Lung (tissue), 12 donors: ENCODE data around the gene PAK1. TPM values are rescaled to one million over a fixed set of nuclear protein-coding genes. Genes with fewer than 3 reads are reported as not detected.
"Not testable (repeated sequence)": the region's sequence is repeated elsewhere in the genome, so short reads cannot be mapped to it uniquely, and the experiment has no call there.

ENCODE experiments used
- ATAC-seq: fragments of 200-7000 bp; cut with Tn5 transposase; one replicate; pipeline ENCODE4 v1.9.1; 2020; ENCODE audit warnings: moderate number of reproducible peaks; ENCODE audit not compliant: insufficient read depth, low FRiP score
- DNase-seq, 3 donors: peaks; one replicate each; pipeline ENCODE4 v3.0.0-alpha.2; 2013 to 2017
- H3K27ac ChIP-seq, 2 donors: one replicate each; pipeline ENCODE4 v1.5.1; 2013; ENCODE audit warnings: mild to moderate bottlenecking in 2 of 2, moderate library complexity in 2 of 2, control low read depth in 1 of 2, inconsistent platforms in 1 of 2, low read depth in 1 of 2, low read length in 1 of 2
- H3K27me3 ChIP-seq, 3 donors: one replicate each; pipeline ENCODE4 v1.5.1; 2013; ENCODE audit warnings: low read length in 2 of 3; ENCODE audit not compliant: control insufficient read depth in 3 of 3, insufficient read depth in 3 of 3
- H3K36me3 ChIP-seq, 4 donors: one replicate each; pipeline ENCODE4 v1.5.1; 2013; ENCODE audit warnings: low read length in 4 of 4, mild to moderate bottlenecking in 1 of 4, moderate library complexity in 1 of 4; ENCODE audit not compliant: control insufficient read depth in 4 of 4, insufficient read depth in 4 of 4
- H3K4me1 ChIP-seq, 5 donors: one replicate each; pipeline ENCODE4 v1.5.1; 2013; ENCODE audit warnings: low read length in 5 of 5, mild to moderate bottlenecking in 2 of 5, moderate library complexity in 1 of 5; ENCODE audit not compliant: control insufficient read depth in 5 of 5, insufficient read depth in 5 of 5
- H3K4me3 ChIP-seq: one replicate; pipeline ENCODE4 v1.5.1; 2013; ENCODE audit warnings: mild to moderate bottlenecking, control low read depth, moderate library complexity
- H3K9ac ChIP-seq, 2 donors: one replicate each; pipeline ENCODE4 v1.5.1; 2013; ENCODE audit warnings: low read length in 2 of 2, control low read depth in 1 of 2; ENCODE audit not compliant: insufficient read depth in 1 of 2
- H3K9me3 ChIP-seq, 4 donors: one replicate each; pipeline ENCODE4 v1.5.1; 2013; ENCODE audit warnings: low read length in 3 of 4, mild to moderate bottlenecking in 1 of 4, moderate library complexity in 1 of 4; ENCODE audit not compliant: control insufficient read depth in 4 of 4, insufficient read depth in 3 of 4
- CTCF ChIP-seq: IDR thresholded peaks from 2 replicates; pipeline ENCODE4 v1.5.1; 2012; ENCODE audit warnings: mild to moderate bottlenecking; ENCODE audit errors: control extremely low read depth, extremely low read depth
- WGBS, 2 donors: extraction: QIAGEN DNeasy Blood & Tissue Kit; methylation state at CpG; one replicate each; pipeline ENCODE4 v1.1.7; 2013; 5-methylcytosine and 5-hydroxymethylcytosine counted together
- polyA plus RNA-seq, 2 donors: library from polyadenylated mRNA; stranded (reverse); fragments of 200-250 nt; gene quantifications; one replicate each; pipeline ENCODE4 v1.2.1, GENCODE V29; 2013
- total RNA-seq, 2 donors: library from RNA; depleted of rRNA in 1 of 2; stranded (reverse); fragments of >200 nt in 1 of 2; gene quantifications; one replicate each; pipeline ENCODE4 v1.2.1, GENCODE V29; 2014 to 2021
- donor health status: control.
- donor health status: control.
- donor health status: Bipolar disorder and iron deficiency.
- donor health status: healthy.
- donor health status: DM: yes; HTN: yes; CAD: no.

PAK1 gene
- total and polyA plus RNA-seq, 4 donors, result 8.4 to 70.6 (median 29.8) TPM

GRCh38 chr11:77301510-77301909 is 172.4 kb downstream of the PAK1 start, which contains the start of gene GDPD4:
Gene GDPD4, minus strand, starts transcription at chr11:77301686. Its CDS starts 16,549 bp downstream, at chr11:77285137.
- no peak within 1 kb of the TSS for H3K27ac ChIP-seq

DNA sequence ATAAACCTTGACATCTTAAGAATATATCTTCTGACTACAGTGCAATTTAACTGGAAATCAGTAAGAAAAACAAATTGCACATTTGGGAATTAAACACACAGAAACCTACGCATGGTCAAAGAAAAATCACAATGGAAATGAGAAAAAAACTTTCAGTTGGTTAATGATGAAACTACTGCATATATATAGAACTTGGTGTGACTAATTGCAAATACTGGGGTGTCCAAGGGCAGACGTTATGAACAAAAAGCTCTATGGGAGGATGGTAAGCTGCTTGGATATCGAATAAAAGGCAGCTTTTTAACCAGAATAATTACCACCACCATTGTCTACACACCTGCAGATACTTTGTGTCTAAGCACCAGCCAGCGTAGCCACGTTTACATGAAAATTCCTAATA is 173.2 kb downstream of the PAK1 start:
- DNase-seq (no peak), ATAC-seq (no peak)
- no peaks in the 10 kb centered on the region for H3K4me1 ChIP-seq
- no peak overlapping the region for H3K4me3 ChIP-seq
- H3K9ac ChIP-seq, result no peak overlapping the region
- no peak overlapping the region for H3K27ac ChIP-seq
- no peak for TF ChIP-seq CTCF
- H3K36me3 ChIP-seq, result no peaks in the 10 kb centered on the region
- H3K9me3 ChIP-seq, result no peaks in the 10 kb centered on the region
- no peaks in the 10 kb centered on the region for H3K27me3 ChIP-seq
- WGBS, 2 donors, result 70 to 84% methylated on average over 5 of the region's 5 CpGs

More at GRCh38 chr11:77301510-77301909, 172.4 kb downstream of the PAK1 start, which contains the start of gene GDPD4:
- Histone ChIP-seq H3K36me3 (no peaks in the 10 kb centered on the region), H3K27me3 (no peaks in the 10 kb centered on the region), H3K9me3 (no peaks in the 10 kb centered on the region), H3K4me1 (no peaks in the 10 kb centered on the region), H3K9ac (no peak within 1 kb of the TSS), H3K4me3 (no peak within 1 kb of the TSS)
- no peak for ATAC-seq
- no peak for TF ChIP-seq CTCF
- no peak for DNase-seq
- WGBS, 2 donors, result 91 to 93% methylated on average over 15 of the region's 15 CpGs

GRCh38 chr11:77300028-77300427 is 173.9 kb downstream of the PAK1 start:
- H3K9ac ChIP-seq, DNase-seq, ATAC-seq, H3K27me3 ChIP-seq, H3K9me3 ChIP-seq, H3K36me3 ChIP-seq, H3K4me3 ChIP-seq, H3K27ac ChIP-seq, H3K4me1 ChIP-seq: not testable (repeated sequence)
- WGBS, 2 donors, result 86 to 96% methylated on average over 6 of the region's 6 CpGs

DNA sequence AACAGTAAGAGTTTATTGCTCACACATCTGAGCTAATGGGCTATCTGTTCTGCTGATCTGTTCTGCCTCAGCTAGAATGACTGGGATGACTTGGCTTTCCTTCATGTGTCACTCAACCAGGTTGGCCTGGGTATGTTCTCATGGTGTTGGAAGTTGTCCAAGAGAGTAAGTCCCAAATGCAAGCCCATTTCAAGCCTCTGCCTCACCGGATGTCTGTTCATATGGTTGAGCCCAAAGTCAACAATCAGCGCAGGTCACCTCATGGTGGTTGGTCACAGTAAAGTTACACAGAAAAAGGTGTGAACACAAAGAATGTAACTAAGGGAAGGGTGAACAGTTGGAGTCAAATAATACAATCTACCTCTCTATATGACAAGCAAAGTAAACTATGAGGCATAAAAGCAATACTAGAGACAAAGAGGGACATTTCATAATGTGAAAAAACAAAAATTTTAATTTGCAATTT is 174.3 kb downstream of the PAK1 start:
- ATAC-seq, result no peak
- Histone ChIP-seq H3K27me3 (no peaks in the 10 kb centered on the region), H3K4me1 (no peaks in the 10 kb centered on the region), H3K9ac (no peak overlapping the region), H3K9me3 (no peaks in the 10 kb centered on the region), H3K27ac (no peak overlapping the region), H3K4me3 (no peak overlapping the region), H3K36me3 (no peaks in the 10 kb centered on the region)
- no peak for TF ChIP-seq CTCF
- WGBS, 2 donors, result 44 to 90% methylated on average over 2 of the region's 2 CpGs
- DNase-seq, result no peak
